GM19324 (cell line): ENCODE results near the gene NPPB.

Experiments
- ATAC-seq: cut with Tn5 transposase; IDR thresholded peaks from one replicate; pipeline ENCODE4 v1.9.1; 2021; ENCODE audit warnings: mild to moderate bottlenecking, moderate library complexity; ENCODE audit not compliant: unreplicated experiment, low FRiP score

NPPB gene

GRCh38 chr1:11881749-11882441, 23.1 kb upstream of the NPPB start:
- no peak for ATAC-seq

- no peak for ATAC-seq
These were observed 22.4 kb upstream of the NPPB start for GRCh38 chr1:11880911-11881748.

DNA sequence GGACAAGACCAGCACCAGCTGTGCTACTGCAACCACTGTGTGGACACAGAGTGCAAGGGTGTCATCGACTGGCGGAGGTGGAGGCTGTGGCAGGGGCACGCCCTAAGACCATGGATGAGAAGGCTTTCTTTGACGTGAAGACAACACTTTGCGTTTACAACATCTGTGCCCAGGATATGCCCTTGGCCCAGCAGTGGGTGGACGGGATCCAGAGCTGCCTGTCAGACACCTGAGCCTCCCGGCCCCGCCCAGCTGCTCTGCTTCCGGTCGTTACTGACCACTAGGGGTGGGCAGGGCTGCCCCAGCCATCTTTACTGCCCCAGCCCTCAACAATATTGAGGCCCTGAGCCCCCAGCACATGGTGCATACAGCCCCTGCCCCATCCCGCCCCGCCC, 21.4 kb upstream of the NPPB start:
- ATAC-seq: no peak

DNA sequence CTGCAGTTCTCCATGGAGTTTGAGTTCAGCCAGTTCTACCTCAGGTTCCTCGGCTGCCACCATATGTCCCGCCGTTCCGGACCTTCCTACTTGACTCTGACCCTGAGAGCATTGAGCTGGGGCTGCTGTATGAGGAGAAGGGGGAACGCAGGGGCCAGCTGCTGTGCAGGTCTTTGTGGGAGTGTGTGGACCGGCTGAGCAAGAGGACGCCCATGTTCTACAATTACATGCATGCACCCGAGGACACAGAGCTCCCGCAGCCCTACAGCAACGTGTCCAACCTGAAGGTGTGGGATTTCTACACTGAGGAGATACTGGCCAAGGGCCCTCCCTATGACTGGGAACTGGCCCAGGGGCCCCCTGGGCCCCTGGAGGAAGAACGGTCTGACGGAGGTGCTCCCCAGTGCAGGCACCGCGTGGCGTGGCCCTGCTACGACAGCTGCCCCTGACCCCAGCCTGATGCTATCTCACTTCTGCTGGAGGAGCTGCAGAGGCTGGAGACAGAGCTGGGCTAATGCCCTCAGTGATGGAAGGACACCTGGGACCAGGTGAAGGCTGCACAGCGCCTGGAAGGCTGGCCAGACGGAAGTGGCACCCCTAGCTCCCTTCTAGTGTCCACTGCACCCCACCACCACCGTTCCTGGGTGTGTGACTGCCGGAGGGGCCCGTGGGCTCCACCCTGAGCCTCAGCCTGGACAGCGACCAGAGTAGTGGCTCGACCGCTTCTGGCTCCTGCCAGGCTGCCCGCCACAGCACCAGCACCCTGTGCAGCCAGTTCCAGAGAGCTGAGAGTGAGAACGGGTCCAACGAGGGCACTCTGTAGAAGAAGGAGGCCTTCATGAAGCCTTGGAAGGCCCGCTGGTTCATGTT, 20.8 kb upstream of the NPPB start:
- no peak for ATAC-seq

- no peak for ATAC-seq
These were observed 20.1 kb upstream of the NPPB start for GRCh38 chr1:11878891-11879190.

GRCh38 chr1:11878081-11878890, 19.5 kb upstream of the NPPB start:
- ATAC-seq: no peak

DNA sequence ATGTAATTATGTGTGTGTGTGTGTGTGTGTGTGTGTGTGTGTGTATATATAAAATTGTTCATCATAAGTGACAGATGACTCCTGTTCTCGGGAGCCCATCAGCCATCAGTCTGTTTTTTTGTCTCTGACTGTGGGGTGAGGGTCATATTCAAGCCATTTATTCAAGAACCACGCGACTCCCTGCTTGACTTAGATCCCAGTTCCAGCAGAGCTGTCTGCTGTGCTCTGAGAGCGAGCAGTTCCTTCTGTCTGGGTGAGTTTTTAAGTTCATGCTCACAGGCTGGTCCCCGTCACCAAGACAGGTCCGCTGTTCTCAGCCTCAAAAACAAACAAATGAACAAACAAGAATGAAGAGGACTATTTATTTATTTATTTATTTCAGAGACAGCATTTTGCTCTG, 18.3 kb upstream of the NPPB start:
- ATAC-seq: no peak

GRCh38 chr1:11875094-11875493, 16.3 kb upstream of the NPPB start:
- ATAC-seq: no peak

GRCh38 chr1:11874624-11875023, 15.9 kb upstream of the NPPB start:
- ATAC-seq: no peak

GRCh38 chr1:11874258-11874562, 15.5 kb upstream of the NPPB start:
- ATAC-seq: no peak

DNA sequence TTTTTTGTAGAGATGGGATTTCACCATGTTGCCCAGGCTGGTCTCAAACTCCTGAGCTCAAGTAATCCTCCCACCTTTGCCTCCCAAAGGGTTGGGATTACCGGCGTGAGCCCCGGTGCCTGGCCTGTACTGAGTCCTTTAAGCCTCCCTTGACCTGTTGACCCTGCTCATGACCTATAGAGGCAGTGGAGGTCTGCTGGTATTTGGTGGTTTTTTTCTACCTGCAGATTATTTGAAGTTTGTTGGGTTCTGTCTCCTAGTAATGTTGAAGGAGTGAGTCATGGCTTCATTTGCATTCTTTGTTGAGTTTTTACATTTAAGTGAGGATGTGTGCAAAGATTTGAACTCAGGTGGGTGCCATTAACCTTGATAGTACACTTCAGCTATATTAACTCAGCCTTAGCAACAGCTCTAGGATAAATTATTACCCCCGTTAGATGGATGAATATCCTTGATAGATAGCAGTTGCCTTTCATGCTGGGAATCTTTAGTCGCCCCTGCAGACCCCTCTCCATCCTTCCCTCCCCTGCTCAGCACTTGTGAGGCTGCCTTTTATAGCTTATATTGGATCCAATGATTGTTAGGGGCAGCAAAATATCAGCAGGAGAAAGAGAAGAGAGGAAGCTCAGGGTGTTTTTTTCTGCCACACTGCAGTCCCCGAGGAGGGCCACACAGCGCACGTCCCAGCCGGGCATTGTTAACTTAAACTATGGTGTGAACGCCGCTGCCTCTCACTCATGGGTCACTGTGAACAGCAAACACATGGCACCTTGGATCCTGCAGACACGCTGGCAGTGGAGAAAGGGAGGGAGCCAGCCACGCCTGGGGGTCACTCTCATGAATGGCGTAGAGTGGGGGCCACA, 14.9 kb upstream of the NPPB start:
- ATAC-seq: no peak

DNA sequence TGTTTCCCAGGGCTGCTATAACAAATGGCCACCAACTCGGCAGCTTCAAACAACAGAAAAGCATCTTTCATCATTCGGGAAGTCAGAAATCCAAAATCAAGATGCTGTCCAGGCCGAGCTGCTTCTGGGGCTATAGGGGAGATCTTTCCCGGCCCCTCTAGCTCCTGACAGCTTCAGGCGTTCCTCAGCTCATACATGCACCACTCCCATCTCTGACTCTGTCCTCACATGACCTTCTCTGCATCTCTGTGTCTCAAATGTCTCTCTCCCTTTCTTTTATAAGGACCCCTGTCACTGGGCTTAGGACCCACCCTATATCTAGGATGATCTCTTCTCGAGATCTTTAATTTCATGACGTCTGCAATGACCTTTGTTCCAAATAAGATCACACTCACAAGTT, 13.8 kb upstream of the NPPB start:
- no peak for ATAC-seq

GRCh38 chr1:11869650-11870207, 11.0 kb upstream of the NPPB start:
- ATAC-seq: no peak

DNA sequence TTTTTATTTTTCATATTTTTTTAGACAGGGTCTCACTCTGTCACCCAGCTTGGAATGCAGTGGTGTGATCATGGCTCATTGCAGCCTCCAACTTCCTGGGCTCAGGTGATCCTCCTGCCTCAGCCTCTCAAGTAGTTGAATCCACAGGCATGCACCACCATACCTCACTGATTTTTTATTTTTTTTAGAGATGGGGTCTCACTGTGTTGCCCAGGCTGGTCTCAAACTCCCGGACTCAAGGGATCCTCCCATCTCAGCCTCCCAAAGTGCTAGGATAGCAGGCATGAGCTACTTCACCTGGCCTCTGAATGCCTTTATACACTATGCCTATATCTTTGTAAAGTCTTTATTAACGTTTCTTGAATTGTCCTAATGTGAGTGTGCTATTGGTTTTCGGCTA, 10.4 kb upstream of the NPPB start:
- no peak for ATAC-seq

GRCh38 chr1:11868331-11868980, 9.7 kb upstream of the NPPB start:
- no peak for ATAC-seq

GRCh38 chr1:11862890-11863289, 4.1 kb upstream of the NPPB start:
- no peak for ATAC-seq

DNA sequence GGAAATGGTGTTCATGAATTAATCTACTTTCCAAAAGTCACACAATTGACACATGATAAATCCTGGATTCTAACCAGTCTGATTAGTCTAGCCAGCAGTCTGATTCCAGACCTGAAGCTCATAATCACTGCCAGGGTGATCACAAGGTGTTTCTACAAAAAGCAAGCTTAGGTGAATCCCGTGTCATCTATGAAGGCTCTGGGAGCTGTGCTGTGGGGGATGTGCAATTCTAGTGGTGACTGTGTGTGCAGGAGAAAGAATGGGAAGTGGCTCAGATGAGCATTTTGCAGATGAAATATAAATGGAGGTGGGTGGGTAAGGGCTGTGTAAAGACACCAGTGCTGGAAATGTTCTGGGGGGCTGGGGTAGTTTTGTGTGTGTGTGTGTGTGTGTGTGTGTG, 1.8 kb upstream of the NPPB start:
- ATAC-seq: no peak

DNA sequence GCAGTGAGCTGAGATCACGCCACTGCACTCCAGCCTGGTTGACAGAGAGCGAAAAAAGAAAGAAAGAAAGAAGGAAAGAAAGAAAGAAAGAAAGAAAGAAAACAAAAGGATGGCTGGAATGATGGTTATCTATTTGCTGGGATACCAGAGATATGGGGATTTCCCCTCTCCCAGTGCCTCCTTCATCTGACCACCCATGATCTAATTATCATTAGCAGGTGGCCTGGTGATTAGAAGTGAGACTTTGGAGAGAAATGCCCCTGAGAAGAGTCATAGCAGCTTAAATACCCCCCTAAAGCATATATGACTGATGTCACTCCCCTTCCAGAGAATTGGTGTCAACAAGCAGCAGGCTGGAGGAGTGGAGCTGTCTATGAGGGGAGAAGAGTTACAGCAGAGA, 1.3 kb upstream of the NPPB start:
- ATAC-seq: no peak
